Measurements from ENCODE around the gene PCDHGA1.

Gene PCDHGA1

DNA sequence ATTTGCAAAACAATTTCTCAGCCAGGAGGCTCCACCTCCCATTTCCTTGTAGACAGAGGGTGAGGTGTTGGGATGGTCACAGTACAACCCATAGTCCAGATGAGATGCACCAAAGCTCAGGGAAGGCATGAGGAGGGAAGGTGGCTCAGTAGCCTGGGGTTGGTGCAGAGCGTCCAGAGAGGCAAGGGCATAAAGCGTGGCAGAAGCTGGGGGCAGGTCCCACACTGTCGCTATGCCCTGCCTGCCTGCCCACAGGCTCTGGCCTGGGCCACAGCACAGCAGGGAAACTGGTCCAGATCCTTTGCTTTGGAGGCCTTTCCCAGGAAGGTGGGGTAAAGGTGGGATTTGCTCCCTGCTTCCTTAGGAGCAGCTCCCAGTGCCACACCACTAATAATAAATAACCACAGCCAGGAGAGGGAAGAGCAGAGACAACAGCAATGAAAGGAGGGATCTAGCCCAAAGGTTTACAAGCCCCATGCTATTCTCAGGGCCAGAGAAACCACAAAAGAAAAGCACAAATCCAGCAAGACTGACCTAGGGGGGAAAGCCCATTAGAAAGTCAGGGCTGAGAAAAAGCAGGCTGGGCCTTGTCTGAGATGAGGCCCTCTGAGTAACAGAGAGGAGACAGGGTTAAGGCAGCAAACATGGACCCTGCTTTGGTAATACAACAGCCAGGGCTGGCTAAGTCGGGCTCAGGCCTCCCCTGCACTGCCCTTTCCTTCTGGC, 185.8 kb downstream of the PCDHGA1 start:
- Histone ChIP-seq H3K27ac (ENCODE audit: low read depth, low read length) (peak overlapping the region; percentile 88), H3K27me3 (ENCODE audit: control insufficient read depth in 1 of 2, insufficient read depth in 2 of 2, low read length in 2 of 2) (no peaks in the 10 kb centered on the region), H3K4me3 (ENCODE audit: low read depth in 1 of 2, low read length in 2 of 2) (no peak overlapping the region), H3K9me3 (ENCODE audit: low read length) (no peaks in the 10 kb centered on the region), H3K36me3 (ENCODE audit: insufficient read depth, low read length) (peaks cover 23% of the 10 kb centered on the region), H3K4me1 (ENCODE audit: insufficient read depth, low read length) (peaks cover 22% of the 10 kb centered on the region), H3K9ac (ENCODE audit: low read length) (no peak overlapping the region)

DNA sequence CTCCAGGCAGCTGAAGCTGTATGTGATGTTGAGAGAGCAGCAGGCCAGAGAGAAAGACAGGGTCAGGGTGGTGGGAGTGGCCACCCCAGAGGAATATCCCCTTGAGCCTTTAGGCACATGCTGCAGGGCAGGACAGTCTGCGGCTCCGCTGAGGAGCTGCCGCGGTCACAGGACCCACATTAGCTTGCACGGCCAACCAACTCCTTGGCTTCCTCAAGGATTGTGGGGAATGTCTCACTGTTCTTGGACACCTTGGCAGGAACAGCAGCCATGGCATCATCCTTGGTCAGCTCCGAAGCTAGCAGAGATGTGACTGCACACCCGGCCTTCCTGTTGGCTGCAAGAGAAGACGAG, 186.3 kb downstream of the PCDHGA1 start:
- Histone ChIP-seq H3K27me3 (ENCODE audit: control insufficient read depth in 1 of 2, insufficient read depth in 2 of 2, low read length in 2 of 2) (no peaks in the 10 kb centered on the region), H3K4me3 (ENCODE audit: low read depth in 1 of 2, low read length in 2 of 2) (no peak overlapping the region), H3K4me1 (ENCODE audit: insufficient read depth, low read length) (peaks cover 24% of the 10 kb centered on the region), H3K9ac (ENCODE audit: low read length) (no peak overlapping the region), H3K36me3 (ENCODE audit: insufficient read depth, low read length) (peaks cover 18% of the 10 kb centered on the region), H3K27ac (ENCODE audit: low read depth, low read length) (no peak overlapping the region), H3K9me3 (ENCODE audit: low read length) (no peaks in the 10 kb centered on the region)

DNA sequence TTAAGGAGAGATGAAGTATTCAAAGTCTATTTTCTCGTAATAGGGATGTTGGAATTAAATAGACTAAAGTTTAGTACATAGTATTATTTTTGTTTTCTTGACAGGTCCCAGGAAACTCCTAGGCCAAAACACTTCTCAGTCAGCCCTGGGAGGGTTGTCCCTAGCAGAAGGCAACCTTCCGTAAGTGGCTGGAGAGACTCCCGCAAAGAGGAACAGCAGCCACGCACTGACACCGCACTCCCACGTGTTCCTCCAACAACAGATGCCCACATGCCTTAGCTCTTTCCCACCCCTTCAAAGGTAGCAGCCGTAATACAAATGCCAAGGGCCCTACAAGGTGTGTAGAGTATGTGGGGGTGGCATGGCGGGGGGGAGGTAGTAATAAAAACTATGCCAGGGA, 187.0 kb downstream of the PCDHGA1 start:
- H3K9ac ChIP-seq (ENCODE audit: low read length) = no peak overlapping the region
- no peak overlapping the region for H3K27ac ChIP-seq (ENCODE audit: low read depth, low read length)
- H3K9me3 ChIP-seq (ENCODE audit: low read length) = no peaks in the 10 kb centered on the region
- H3K27me3 ChIP-seq (ENCODE audit: control insufficient read depth in 1 of 2, insufficient read depth in 2 of 2, low read length in 2 of 2) = no peaks in the 10 kb centered on the region
- H3K36me3 ChIP-seq (ENCODE audit: insufficient read depth, low read length) = peaks cover 16% of the 10 kb centered on the region
- peaks cover 31% of the 10 kb centered on the region for H3K4me1 ChIP-seq (ENCODE audit: insufficient read depth, low read length)
- H3K4me3 ChIP-seq (ENCODE audit: low read depth in 1 of 2, low read length in 2 of 2) = no peak overlapping the region

DNA sequence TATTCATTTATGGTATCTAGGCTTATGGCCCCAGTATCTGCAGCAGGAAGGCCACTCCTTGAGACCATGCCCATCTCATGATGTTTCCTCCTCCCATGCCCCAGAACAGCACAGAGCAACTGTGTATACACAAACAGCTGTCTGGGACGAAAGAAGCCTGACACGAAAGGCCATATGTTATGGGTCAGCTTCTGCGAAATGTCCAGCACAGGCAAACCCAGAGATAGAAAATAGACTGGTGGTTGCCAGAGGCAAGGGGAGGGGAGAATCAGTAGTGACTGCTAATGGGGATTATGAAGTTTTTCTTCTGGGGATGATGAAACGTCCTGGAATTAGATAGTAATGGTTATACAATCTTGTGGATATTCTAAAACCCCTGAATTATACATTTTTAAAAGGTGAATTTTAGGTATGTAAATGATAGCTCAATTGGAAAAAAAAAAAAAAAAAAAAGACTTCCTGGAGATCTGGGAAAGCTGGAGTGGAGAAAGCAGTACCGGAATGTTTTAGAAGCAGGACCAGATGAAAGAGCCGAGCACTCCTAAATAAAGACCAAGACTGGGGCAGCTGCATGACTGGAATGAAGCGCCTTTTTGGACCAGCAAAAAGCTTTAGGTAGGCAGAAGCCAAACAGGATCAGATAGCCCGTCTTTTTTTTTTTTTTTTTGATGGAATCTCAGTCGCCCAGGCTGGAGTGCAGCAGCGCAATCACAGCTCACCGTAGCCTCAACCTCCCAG, 187.7 kb downstream of the PCDHGA1 start:
- Histone ChIP-seq H3K27me3 (ENCODE audit: control insufficient read depth in 1 of 2, insufficient read depth in 2 of 2, low read length in 2 of 2) (no peaks in the 10 kb centered on the region), H3K27ac (ENCODE audit: low read depth, low read length) (no peak overlapping the region), H3K9me3 (ENCODE audit: low read length) (no peaks in the 10 kb centered on the region), H3K36me3 (ENCODE audit: insufficient read depth, low read length) (peaks cover 16% of the 10 kb centered on the region), H3K9ac (ENCODE audit: low read length) (no peak overlapping the region), H3K4me1 (ENCODE audit: insufficient read depth, low read length) (peaks cover 31% of the 10 kb centered on the region), H3K4me3 (ENCODE audit: low read depth in 1 of 2, low read length in 2 of 2) (no peak overlapping the region)

DNA sequence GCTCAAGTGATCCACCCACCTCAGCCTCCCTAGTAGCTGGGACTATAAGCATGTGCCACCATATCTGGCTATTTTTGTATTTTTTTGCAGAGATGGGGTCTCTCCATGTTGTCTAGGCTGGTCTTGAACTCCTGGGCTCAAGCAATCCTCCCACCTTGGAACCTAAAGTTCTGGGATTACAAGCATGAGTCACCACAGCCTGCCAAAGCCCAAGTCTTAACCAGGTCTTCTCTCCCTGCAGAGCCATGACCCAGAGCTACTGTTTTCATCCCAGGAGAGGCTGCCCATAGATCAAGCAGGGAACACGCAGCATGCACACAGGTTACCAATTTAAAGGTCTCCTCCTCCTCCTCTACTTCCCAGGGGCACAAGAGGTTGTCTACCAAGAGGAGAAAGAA, 188.3 kb downstream of the PCDHGA1 start:
- Histone ChIP-seq H3K27me3 (ENCODE audit: control insufficient read depth in 1 of 2, insufficient read depth in 2 of 2, low read length in 2 of 2) (no peaks in the 10 kb centered on the region), H3K9ac (ENCODE audit: low read length) (no peak overlapping the region), H3K9me3 (ENCODE audit: low read length) (no peaks in the 10 kb centered on the region), H3K27ac (ENCODE audit: low read depth, low read length) (no peak overlapping the region), H3K4me3 (ENCODE audit: low read depth in 1 of 2, low read length in 2 of 2) (no peak overlapping the region), H3K4me1 (ENCODE audit: insufficient read depth, low read length) (peaks cover 31% of the 10 kb centered on the region), H3K36me3 (ENCODE audit: insufficient read depth, low read length) (peaks cover 16% of the 10 kb centered on the region)

DNA sequence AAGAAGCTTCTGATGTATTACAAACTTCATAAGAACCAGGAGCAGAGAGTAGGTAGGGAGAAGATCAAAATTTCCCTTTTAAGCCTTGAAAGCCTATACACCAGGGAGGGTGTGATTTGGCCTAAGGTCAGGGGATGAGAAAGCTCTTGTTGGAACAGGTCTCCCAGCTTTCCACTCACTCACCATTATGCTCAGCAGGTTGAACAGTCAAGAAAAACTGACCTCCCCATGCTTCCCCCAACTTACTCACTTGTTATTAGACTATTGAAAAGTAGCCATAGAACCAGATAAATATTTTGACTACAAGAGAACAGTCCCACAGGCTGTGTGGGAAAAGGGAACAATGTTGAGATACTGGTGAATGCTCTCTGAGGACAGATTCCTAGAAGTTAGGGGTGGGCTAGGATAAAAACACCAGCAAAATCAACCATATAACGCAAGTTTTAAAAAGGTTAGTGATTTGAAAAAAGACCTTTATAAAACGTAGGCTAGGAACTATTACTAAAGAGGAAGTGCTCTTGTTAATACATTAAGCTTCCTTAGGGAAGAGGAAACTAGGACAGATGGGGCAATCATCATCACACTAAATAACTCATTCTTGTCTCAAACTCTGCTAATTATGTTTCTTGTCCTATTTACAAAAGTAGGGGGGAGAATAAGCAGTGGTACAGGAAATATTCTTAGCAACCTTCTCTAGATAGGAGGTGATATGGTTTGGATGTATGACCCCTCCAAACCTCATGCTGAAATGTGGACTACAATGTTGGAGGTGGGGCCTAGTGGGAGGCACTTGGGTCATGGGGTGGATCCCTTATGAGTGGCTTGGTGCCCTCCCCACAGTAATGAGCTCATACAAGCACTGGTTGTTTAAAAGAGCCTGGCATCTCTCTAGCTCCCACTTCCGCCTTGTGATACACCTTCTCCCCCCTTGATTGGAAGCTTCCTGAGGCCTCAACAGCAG, 189.6 kb downstream of the PCDHGA1 start:
- Histone ChIP-seq H3K27ac (ENCODE audit: low read depth, low read length) (no peak overlapping the region), H3K9me3 (ENCODE audit: low read length) (no peaks in the 10 kb centered on the region), H3K4me3 (ENCODE audit: low read depth in 1 of 2, low read length in 2 of 2) (no peak overlapping the region), H3K4me1 (ENCODE audit: insufficient read depth, low read length) (peaks cover 34% of the 10 kb centered on the region), H3K27me3 (ENCODE audit: control insufficient read depth in 1 of 2, insufficient read depth in 2 of 2, low read length in 2 of 2) (no peaks in the 10 kb centered on the region), H3K36me3 (ENCODE audit: insufficient read depth, low read length) (peaks cover 16% of the 10 kb centered on the region), H3K9ac (ENCODE audit: low read length) (no peak overlapping the region)

DNA sequence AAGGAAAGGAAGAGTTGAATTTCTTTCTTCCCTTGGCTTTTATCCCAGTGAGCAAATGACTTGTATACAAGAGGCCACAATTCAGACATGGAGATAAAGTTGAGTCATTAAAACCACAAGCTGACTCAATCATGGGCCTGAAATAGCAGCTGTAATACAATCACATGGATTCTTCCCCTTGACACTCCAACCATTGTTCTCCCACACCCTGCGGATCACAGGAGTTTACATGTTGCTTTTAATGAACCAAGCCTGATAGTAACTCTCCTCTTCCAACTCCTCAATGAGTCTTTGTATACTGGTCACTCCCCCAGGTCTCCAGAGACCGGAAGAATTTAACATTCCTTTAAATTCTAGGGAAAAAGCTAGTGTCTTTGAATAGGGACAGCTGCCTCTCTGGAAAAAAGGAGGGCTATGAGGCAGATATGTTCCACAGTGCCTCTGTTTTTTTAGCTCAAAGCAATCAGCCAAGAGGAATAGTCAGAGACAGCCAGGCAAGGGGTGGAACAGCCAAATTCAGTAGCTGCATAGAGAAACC, 191.0 kb downstream of the PCDHGA1 start:
- Histone ChIP-seq H3K4me1 (ENCODE audit: insufficient read depth, low read length) (peaks cover 26% of the 10 kb centered on the region), H3K27ac (ENCODE audit: low read depth, low read length) (peak overlapping the region; percentile 20), H3K9me3 (ENCODE audit: low read length) (no peaks in the 10 kb centered on the region), H3K36me3 (ENCODE audit: insufficient read depth, low read length) (peaks cover 12% of the 10 kb centered on the region), H3K4me3 (ENCODE audit: low read depth in 1 of 2, low read length in 2 of 2) (no peak overlapping the region), H3K9ac (ENCODE audit: low read length) (no peak overlapping the region), H3K27me3 (ENCODE audit: control insufficient read depth in 1 of 2, insufficient read depth in 2 of 2, low read length in 2 of 2) (no peaks in the 10 kb centered on the region)

DNA sequence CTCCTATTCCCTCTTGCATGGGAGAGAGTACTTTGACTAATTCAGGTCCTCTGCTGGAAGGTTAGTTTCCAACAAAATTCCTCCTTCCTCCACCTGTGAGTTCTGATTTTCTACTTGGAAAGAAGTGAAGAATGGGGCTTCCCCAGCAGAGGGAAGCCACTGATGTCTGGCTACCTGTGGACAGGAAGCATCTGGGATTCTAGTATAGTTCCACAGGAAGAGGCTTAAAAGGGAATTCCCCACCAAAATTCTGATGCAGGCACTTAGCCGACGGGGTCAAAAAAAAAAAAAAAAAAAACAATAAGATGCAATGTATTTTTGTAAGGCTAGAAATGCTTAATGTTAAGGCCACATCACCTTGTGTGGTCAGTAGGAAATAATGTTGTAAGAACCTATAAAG, 192.0 kb downstream of the PCDHGA1 start:
- no peak overlapping the region for H3K9ac ChIP-seq (ENCODE audit: low read length)
- H3K9me3 ChIP-seq (ENCODE audit: low read length) = no peaks in the 10 kb centered on the region
- H3K36me3 ChIP-seq (ENCODE audit: insufficient read depth, low read length) = peaks cover 5% of the 10 kb centered on the region
- H3K27me3 ChIP-seq (ENCODE audit: control insufficient read depth in 1 of 2, insufficient read depth in 2 of 2, low read length in 2 of 2) = no peaks in the 10 kb centered on the region
- H3K27ac ChIP-seq (ENCODE audit: low read depth, low read length) = no peak overlapping the region
- H3K4me3 ChIP-seq (ENCODE audit: low read depth in 1 of 2, low read length in 2 of 2) = no peak overlapping the region
- peaks cover 26% of the 10 kb centered on the region for H3K4me1 ChIP-seq (ENCODE audit: insufficient read depth, low read length)

DNA sequence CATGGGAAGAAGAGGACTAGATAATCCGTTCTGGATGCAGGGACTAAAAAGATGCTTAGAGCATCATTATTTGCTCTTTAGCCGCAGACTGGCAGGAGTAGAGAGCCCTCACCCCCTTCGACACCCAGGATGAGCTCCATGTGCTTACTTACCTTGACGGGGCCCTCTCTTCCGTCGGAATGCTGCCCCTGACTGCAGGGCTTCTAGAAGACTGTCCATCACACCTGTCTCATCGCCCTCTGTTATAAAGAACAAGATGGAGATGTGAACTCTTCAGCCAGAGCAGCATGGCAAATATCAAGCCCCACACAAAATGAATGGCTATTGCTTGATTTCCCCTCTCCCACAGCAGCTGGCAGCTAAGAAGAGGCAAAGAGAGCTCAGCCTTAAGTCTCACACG, 193.7 kb downstream of the PCDHGA1 start:
- Histone ChIP-seq H3K36me3 (ENCODE audit: insufficient read depth, low read length) (peaks cover 13% of the 10 kb centered on the region), H3K9me3 (ENCODE audit: low read length) (no peaks in the 10 kb centered on the region), H3K27ac (ENCODE audit: low read depth, low read length) (no peak overlapping the region), H3K4me1 (ENCODE audit: insufficient read depth, low read length) (peaks cover 27% of the 10 kb centered on the region), H3K9ac (ENCODE audit: low read length) (no peak overlapping the region), H3K27me3 (ENCODE audit: control insufficient read depth in 1 of 2, insufficient read depth in 2 of 2, low read length in 2 of 2) (no peaks in the 10 kb centered on the region), H3K4me3 (ENCODE audit: low read depth in 1 of 2, low read length in 2 of 2) (peak overlapping the region in 1 of 2 donors; percentile 20)

DNA sequence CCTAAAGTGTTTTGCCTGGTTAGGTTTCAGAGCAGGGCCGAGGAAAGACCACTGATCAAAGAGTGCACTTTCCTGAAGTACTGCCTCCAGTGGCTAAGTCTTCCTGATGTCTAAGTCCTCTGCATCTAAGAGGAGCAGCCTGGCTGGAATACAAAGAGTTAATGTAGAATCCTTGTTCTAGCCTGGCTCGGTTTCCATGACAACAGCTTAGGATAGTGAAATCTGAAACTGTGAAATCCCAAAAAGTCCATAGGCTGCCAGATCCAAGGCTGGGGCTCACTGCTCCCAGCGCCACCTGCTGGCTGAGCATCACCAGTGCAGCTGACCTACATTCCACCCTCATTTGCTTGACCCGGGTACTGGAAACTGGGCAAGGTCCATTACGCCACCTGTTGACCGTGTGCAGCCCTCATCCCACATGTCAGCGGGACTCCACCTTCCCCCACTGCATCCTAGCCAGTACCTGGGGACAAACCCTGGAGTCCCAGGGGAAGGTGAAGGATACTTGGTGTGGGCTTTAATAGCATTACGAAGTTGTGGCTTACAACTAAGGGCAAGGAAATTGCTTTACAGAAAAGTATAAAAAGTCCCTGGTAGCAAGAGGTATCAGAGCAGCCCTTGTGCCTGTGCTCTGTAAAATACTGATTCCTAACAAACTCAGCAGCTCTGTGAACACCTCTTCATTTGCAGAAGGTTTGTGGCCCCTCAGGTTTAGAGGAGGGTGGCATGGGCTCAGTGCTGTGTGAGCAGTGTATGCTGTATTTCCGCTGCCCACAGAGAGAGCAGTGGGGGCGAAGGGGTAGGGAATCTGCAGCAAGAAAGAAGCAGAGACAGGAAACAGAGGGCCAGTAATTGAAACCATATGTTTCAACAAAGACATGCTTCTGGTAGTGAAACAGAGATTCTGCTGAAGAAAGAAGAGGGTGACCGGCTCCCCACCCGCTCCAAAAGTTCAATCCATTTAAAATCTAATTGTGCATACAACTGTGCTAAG, 194.6 kb downstream of the PCDHGA1 start:
- peaks cover 10% of the 10 kb centered on the region for H3K36me3 ChIP-seq (ENCODE audit: insufficient read depth, low read length)
- H3K4me1 ChIP-seq (ENCODE audit: insufficient read depth, low read length) = peaks cover 34% of the 10 kb centered on the region
- peak overlapping the region; percentile 60 for H3K27ac ChIP-seq (ENCODE audit: low read depth, low read length)
- H3K4me3 ChIP-seq (ENCODE audit: low read depth in 1 of 2, low read length in 2 of 2) = peak overlapping the region in 1 of 2 donors; percentile 20
- no peaks in the 10 kb centered on the region for H3K27me3 ChIP-seq (ENCODE audit: control insufficient read depth in 1 of 2, insufficient read depth in 2 of 2, low read length in 2 of 2)
- H3K9ac ChIP-seq (ENCODE audit: low read length) = no peak overlapping the region
- H3K9me3 ChIP-seq (ENCODE audit: low read length) = no peaks in the 10 kb centered on the region
